GM21786 (cell line): ENCODE results near the gene ZNF107.

ENCODE experiments used
- ATAC-seq: cut with Tn5 transposase; IDR thresholded peaks from one replicate; pipeline ENCODE4 v1.9.1; 2021; ENCODE audit not compliant: unreplicated experiment

Gene ZNF107

GRCh38 chr7:64665980-64666662 lies at the start of gene ZNF107:
ZNF107 (plus strand) TSS chr7:64666133; CDS start chr7:64666283, 150 bp downstream.
- peak; percentile 96 for ATAC-seq

- ATAC-seq, result no peak
Observed at GRCh38 chr7:64618785-64619456, 47.0 kb upstream of the ZNF107 start.

- no peak for ATAC-seq
Observed at GRCh38 chr7:64619705-64620104, 46.2 kb upstream of the ZNF107 start.

GRCh38 chr7:64621656-64622055 lies 44.3 kb upstream of the ZNF107 start:
- ATAC-seq, result no peak

GRCh38 chr7:64625114-64626082 lies 40.5 kb upstream of the ZNF107 start:
- no peak for ATAC-seq

GRCh38 chr7:64626083-64626469 lies 39.9 kb upstream of the ZNF107 start:
- no peak for ATAC-seq

DNA sequence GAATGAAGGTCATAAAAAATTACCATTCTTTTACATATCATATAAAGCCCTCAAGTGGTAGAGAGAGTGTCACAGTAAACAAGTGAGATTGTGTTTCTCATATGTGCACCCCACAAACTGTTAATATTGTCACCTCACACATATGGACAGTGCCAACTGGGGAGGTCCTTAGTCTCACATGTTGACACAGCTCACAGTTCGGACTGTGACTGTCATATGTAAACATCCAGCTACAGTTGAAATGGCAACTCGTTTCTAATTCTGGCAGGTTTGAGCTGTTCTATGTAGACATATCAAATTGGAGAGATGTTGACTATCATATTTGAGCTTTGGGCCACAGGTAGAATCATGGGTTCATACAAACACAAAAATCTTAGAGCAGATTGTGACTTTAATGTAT lies 39.4 kb upstream of the ZNF107 start:
- no peak for ATAC-seq

DNA sequence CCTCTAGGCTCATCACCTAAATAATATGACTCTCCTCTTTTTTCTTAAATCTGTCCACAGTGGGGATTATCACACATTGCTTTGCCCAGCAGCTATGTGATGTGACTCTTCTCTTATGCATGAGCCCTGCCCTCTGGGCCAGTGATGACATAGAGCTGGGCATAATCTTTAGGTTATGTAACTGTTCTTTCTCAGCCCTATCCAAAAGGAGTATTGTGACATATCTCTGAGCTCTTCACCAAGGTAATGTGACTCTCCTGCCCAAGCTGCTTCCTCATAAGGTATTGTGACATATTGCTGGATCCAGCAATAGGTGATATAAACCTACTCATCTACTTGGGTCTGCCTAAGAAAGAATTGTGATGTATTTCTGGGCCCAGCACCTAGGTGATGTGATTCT lies 37.7 kb upstream of the ZNF107 start:
- ATAC-seq, result no peak

- ATAC-seq, result no peak
Observed at GRCh38 chr7:64628721-64629120, 37.2 kb upstream of the ZNF107 start.

GRCh38 chr7:64630496-64630895 lies 35.4 kb upstream of the ZNF107 start:
- ATAC-seq, result no peak

- ATAC-seq, result no peak
Observed at GRCh38 chr7:64632029-64632428, 33.9 kb upstream of the ZNF107 start.

DNA sequence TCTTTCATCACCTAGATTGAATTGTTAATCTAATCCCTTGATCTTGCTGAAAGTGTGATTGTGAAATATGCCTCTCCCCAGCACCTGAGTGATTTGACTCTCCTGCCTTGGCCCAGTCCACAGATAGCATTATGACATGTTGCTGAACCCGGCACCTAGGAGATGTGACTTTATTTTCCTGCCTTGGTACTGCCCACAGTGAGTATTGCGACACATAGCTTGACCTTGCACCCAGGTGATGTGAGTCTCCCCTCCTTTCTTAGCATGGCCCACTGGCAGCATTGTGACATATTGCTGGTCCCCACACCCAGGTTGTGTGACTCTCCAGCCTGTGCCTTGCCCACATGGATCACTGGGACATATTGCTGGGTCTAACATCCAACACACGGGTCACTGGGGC lies 32.5 kb upstream of the ZNF107 start:
- ATAC-seq, result no peak

DNA sequence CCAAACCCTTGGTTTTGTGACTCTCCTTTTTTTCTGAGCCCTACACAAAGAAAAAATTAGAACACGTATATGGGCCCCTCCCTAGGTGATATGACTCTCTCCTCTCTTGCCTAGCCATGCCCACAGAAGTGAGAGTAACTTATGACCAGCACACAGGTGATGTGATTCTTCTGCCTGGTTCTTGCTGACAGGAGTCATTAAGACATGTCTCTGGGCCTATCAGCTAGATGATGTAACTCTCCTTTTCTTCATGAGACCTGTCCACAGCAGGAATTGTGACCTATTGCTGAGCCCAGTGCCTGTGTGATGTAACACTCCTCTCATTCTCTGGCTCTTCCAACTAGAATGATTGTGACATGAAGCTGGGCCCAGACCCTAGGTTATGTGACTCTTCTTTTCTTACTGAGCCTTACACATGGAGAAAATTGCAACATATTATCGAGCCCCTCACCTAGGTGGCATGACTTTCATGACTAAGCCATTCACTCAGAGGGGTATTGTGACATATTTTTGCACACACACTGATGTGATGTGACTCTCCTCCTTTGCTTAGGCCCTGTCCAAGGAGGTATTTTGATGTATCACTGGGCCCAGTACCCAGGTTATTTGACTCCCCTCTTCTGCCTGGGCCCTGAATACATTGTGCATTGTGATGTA lies 31.4 kb upstream of the ZNF107 start:
- ATAC-seq, result no peak

DNA sequence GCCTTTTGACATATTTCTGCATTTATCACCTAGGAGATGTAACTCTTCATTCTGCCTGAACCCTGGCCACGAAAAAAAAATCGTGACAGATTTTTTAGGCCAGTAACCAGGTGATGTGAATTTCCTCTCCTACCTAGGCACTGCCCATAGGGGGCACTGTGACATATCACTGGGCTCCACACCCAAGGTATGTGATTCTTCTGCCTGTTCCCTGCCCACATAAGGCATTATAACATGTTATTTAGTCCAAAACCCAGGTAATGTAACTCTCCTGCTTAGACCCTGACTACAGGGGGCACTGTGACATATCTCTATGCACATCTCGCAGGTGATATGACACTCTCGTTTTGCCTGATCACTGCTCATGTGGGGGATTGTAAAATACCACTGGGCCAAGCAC lies 29.5 kb upstream of the ZNF107 start:
- no peak for ATAC-seq

- ATAC-seq, result no peak
Observed at GRCh38 chr7:64637521-64638445, 28.1 kb upstream of the ZNF107 start.

DNA sequence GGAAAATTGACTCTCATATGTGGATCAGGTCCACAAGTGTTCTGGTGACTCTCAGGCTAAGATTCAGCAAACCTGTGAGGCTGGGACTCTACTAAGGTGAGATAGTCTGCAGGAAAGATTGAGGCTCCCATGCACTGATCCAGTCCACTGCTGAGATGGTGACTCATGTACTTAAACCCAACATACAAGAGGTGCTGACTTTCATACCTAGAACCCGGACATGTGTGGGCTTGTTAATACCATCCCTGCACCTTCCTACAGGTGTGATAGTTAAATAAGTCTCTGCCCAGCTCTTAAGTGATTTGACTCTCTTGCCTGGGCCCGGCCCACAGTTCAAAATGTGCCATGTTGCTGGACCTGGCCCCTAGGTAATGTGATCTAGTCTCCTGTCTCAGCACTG lies 27.1 kb upstream of the ZNF107 start:
- ATAC-seq, result no peak

GRCh38 chr7:64639267-64640001 lies 26.5 kb upstream of the ZNF107 start:
- ATAC-seq, result no peak

GRCh38 chr7:64640504-64640903 lies 25.4 kb upstream of the ZNF107 start:
- ATAC-seq, result no peak

- no peak for ATAC-seq
Observed at GRCh38 chr7:64642046-64642445, 23.9 kb upstream of the ZNF107 start.
